AG20443 (cell line): ENCODE data around the gene CGB7.
A peak's percentile ranks its signal among the peaks of the same experiment; 100 is the strongest.
"Not testable (repeated sequence)": the region's sequence is repeated elsewhere in the genome, so short reads cannot be mapped to it uniquely, and the experiment has no call there.

ENCODE experiments used
- DNase-seq: peaks from one replicate; pipeline ENCODE4 v3.0.0; 2012; ENCODE audit warnings: low spot score, mixed read lengths

The CGB7 gene

DNA sequence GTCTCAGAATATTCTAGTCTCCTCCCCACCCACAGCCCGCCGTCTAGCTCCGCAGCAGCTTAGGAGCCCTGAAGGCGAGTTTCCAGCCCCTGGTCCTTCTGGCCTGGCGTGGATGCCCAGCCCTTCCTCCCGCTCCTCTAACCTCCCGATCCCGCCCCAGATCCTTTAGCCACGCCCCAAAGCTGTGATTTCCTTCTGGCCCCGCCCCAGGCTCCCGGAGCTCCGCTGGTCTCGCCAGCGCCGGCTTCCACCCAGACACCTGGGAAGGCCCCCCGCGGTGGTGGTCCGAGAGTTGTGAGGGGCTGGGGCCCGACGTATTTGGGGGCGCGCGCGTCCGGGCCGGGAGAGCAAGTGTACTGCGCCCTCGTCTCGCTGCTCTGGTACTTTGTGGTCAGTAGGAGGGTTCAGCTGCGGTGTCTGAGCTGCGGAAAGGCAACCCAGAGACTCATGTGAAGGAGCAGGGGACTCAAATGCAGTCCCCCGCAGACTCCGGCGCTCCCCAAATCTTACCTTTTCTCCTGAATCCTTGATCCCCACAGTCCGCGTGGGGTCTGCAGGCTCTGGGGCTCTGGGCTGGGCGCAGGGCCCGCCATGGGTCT is at the start of gene CGB7:
CGB7 (minus strand) TSS at position 114 of the 599 bp plus-strand sequence. CDS start 2,374 bp downstream, outside the sequence.
- DNase-seq: peak; percentile 91

DNA sequence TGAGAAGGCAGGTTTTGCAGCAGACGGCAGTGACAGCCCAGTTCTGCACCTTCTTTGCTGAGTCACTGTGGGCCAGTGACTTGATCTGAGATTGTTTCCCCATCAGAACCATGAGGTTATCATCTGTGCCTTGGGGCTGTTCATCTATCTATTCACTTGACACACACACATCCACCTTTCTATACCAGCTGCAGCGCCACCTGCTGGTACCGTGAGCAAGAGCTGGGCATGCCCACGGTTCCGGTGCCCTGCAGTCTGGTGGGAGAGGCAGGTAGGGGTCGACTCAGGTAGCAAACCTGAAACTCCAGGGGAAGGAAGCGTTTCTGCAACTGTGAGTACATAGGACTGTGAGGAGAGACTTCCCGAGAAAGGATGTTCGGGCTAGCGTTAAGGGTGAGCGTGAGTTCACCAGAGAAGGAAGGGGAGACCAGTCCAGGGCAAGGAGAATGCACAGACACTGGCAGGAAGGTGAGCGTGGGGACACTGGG is 49.1 kb upstream of the CGB7 start:
- DNase-seq: peak; percentile 50

DNA sequence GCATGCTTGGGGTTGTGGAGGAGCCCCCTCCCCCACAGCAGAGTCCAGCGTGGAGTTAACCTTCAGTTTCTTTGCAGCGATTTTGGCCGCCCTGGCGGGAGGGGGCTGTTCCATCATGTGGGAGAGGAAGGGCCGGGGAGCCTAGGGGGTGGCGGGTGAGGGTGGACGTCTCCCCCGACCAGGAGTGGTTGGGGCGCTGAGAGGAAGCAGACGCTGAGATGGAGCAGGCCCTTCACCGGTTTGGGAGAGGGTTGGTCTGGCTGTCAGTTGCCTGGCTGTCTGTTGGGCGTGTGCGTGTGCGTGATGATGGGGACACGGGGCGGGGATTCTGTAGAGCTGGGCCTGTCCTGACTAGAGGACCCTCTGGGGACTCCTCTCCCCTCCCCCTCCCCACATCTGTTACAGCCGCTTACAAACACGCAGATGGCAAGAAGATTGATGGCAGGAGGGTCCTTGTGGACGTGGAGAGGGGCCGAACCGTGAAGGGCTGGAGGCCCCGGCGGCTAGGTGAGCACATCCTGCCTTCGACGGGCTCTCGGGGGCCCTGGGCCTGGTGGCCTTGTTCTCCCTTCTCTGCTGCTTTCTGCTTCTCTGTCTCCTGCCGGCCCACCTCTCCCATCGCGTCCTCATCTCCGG is 46.8 kb upstream of the CGB7 start:
- DNase-seq: no peak

DNA sequence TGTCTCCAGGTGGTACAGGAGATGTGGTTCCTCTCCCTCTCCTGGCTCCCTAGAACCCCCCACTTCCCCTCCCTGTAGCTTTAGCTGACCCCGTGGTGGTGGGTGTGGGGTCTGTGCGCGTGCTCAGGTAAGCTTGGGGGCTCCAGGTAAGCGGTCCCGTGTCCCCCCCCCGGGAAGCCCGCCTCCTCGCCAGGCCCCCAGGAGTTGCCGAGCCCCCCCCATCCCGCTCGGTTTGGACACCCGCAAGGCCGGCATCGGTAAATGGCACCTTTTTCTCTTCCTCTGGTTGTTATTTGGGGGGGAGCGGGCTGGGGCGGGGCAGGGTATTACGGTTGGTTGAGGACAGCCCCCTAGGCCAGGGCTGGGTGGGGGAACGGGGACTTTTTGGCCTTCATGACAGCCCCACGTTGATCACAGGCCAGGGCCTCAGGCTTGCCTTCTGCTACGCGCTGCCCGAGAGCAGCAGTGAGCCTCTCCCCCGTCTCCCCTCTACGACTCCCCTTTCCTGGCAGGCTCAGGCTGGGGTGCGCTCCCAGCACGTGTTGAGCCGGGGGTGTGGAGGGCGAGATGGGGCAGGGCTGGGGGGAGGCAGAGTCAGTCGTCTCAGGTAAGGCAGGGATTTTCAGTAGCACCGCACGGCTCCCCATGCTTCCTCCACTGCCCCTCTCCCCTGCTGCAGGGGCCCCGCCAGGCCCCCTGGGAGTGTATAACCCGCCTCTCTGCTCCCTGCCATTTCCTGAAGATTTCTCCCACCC is 46.0 kb upstream of the CGB7 start:
- DNase-seq: no peak

DNA sequence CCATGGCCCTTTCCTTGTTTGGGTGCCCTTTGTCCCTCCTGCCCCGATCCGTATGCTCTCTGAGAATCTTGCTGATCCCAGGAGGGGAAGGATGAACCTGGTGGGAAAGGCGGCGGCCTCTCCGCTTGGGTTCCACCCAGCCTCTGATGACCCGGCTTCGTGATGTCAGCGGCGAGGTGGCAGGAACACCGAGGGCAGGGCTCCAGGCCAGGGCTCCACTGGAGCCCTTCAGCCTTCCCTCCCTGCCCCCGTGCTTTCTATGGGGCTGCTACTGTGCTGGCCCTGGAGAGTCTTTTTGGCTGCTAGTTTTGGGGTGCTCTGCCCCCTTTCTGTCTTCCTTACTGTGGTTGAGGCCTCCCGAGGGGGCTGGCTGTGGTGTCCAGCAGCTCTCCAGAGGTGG is 44.8 kb upstream of the CGB7 start:
- DNase-seq: no peak

DNA sequence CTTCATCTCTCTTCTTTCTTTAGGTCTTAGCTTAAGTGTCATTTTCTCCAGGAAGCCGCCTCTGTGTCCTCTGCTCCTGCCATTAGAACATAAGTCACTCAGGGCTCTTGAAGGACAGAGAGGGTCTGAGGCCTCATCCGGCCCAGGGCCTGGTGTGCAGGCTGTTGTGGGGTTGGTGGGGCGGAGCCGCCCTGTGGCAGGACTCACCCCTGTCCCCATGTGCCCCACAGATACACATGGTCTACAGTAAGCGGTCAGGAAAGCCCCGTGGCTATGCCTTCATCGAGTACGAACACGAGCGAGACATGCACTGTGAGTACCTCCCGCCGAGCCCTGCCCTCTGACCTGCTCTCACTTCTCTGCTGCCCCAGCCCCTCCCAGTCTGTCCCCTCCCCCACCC is 43.6 kb upstream of the CGB7 start:
- DNase-seq: peak; percentile 3

DNA sequence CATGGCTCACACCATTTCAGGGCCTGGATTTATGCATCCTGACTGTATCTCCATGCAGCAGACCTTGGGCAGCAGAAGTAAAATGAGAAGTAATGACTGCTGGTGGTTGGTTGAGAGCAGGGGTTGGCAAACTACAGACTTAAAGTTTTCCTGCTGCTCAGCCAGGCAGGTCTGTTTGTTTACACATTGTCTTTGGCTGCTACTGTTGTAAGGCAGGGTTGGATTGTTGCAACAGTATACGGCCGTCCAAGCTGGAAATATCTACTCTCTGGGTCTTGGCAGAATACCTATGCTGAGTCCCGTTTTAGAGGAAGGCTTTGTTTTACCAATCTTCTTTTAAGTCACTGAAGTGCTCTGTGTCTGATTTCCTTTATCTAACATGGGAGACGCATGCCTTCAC is 41.2 kb upstream of the CGB7 start:
- DNase-seq: no peak

DNA sequence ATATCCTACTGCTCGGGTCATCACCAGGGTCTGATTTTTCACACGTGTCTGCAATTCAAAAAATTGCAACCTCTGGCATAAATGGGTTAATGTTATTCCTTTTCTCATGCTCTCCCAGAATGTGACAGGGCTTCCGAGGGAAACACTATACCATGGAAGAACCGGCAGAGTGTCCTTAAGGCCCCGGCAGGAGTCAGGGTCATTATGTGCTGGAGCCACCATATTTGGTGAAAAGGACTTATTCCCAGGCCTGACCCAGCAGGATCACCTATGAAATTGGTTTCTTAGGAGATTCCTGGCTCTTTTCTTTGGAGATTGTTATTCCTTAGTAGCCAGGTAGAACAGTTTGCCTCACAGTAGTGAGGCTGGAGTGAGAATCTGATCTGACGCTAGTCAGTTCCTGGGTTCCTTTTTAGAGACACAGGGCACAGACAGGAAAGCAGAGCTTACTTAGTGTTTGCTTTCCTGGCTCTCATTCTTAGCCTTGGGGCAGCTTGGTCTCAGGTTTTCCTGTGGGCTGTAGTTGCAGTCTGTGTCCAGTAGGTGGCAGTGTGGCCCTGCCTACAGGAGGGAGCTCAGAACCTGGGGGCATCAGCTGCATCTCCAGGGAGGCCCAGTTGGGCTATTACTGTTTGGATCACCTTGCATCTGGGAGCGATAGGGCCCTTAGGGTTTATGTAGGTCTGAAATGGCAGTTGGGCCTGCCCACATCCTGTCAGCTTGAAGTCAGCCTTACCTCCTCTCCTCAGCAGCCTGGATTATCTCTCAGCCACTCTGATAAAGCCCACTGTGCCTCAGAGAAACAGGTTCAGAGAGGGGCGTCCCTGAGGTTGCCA is 40.1 kb upstream of the CGB7 start:
- DNase-seq: peak; percentile 84

DNA sequence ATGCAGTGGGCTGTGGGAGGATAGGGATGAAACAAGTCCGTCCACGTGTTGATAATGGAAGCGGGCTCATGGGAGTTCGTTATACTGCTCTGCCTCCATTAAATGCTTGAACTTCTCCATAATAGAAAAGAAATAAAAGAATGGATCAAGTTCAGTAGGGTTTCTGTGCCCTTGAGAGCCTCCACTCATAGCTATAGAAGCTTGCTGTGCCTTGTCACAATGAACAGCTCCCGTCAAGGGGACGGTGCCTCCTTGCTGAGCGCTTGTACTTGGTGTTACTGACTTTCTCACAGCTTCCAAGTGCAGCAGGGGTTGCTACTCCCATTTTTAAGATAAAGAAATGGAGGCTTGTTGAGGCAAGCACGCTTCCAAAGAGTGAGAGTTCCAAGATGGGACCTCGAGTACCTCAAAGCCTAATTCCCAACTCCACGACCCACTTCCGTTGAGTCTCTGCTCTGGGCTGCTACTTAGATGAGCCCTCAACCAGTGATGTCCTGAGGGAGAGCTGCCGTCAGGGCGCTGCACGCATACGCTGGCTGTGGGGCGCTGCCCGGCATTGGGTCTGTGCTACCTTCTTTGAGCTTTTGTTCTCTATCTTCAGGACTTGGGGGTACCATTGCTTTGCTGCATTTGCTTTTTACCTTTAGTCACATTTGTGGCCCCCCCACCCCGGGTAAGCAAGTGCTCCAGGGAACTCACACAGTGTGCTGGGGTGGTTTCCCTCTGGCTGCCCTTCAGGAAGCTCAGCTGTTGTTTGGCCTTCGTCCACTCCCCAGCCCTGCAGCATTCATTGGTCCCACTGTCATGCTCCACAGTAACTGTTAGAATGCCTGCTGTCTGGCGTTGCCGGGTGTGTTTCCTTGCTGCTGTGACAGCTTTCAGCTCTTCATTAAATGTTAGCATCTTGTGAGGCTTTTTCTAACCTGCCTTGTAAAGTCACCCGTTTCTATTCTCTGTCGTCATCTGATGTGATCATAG is 37.2 kb upstream of the CGB7 start:
- DNase-seq: no peak

DNA sequence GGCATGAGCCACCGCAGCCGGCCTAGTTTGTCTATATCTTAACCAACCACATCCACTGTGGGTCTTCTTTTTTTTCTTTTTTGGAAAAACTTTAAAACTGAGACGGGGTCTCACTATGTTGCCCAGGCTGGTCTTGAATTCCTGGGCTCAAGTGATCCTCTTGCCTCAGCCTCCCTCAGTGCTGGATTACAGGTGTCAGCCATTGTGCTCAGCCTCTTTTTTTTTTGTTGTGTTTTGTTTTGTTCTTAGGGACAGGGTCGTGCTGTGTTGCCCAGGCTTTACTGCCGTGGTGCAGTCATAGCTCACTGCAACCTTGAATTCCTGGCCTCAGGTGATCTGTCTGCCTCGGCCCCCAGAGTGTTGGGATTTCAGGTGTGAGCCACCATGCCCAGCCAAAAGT is 35.1 kb upstream of the CGB7 start:
- no peak for DNase-seq

DNA sequence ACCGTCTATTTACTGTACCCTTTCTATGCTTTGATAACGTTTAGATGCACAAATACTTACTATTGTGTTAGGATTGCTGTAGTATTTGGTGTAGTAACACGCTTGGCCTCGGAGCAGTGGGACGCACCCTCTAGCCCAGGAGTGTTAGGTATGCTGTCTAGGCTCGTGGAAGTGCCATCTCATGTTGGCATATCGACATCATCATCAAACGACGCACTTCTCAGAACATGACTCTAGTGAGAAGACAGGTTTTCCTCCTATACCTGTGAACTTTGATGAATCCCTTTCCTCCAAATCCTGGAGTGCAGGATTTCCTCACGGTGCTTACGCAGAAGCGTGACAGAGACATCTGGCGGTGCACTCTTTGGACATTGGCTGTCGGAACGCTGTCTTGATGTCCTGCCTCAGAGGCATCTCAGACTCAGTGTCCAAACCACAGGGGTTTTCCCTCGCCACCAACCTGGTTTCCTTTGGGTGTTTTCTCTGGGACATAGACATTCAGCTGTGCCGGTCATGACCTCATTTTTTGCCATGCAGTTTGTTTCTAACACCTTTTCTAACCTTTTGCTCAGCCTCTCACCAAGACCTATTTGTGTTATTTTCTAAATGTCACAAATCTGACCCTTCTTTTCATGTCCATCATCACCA is 34.0 kb upstream of the CGB7 start:
- no peak for DNase-seq

DNA sequence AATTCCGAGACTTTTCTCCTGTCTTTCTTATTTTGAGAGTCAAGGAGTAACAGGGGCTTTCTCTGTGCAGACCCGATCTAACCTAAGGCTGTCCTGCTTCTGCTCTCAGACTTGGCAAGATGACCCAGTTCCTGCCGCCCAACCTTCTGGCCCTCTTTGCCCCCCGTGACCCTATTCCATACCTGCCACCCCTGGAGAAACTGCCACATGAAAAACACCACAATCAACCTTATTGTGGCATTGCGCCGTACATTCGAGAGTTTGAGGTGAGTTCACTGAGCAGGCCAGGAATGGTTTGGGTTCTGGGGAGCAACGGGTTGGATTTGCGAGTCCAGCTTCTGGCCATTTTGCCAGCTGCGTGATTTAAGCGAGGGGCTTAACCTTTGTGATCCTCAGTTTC is 28.7 kb upstream of the CGB7 start:
- DNase-seq: no peak

DNA sequence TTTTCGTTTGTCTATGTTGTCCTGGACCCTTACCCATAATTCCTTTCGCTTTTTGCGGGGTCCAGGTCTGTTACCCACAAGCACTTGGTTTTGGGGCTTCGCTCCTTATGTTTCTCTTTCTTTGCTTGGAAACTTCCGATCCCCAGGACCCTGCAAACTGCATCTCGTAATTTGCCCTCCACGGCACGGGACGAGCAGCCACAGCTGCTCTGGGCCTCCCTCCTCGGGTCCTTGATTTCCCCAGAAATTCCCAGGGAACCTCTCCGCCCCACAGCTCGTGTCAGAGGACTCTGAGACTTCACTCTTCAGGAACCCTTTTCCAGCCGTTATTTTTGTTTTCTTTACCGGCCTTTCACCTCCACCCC is 28.3 kb upstream of the CGB7 start:
- DNase-seq: no peak

DNA sequence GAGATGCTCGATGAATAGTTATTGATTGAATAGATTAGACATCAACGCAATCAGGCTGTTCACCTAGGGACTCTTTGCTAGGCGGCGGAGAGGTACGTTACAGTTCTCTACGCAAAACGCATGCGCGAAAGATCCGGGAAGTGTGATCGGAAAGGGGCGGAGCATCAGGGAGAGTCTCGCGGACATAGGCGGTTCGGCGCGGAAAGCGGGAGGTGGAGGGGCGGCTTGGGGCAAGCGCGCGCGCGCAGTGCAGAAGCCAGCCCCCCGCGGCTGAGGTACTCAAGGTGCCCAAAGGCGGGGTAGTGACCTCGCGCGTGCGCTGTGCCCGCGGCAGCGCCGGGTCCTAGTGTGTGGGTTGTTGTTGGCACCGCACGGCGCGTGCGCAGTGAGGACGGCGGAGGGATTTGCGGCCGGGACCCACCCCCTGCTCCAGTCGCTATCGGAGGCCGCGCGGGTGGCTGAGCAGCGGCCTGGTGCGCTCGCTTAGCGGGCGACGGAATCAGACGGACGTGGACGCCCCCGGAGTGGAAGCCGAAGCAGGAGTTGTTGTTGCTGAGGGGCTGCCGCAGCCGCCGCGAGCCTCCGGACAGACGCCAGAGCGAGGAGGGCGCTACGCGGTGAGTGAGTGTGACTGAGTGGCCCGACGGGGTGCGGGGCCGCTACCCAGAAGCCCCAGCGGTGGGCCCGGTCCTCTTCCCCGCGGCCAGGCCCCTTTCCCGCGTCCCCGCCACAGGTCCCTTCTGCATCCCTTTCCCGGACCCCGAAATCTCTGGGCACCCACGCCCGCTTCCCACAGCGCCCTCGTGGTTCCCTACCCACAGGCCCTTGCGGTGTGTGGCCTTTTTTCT is 27.7 kb upstream of the CGB7 start, which contains the start of gene SNRNP70:
SNRNP70 (plus strand) TSS at position 432 of the 848 bp plus-strand sequence. CDS start 964 bp downstream, outside the sequence.
- DNase-seq: peak; percentile 100

DNA sequence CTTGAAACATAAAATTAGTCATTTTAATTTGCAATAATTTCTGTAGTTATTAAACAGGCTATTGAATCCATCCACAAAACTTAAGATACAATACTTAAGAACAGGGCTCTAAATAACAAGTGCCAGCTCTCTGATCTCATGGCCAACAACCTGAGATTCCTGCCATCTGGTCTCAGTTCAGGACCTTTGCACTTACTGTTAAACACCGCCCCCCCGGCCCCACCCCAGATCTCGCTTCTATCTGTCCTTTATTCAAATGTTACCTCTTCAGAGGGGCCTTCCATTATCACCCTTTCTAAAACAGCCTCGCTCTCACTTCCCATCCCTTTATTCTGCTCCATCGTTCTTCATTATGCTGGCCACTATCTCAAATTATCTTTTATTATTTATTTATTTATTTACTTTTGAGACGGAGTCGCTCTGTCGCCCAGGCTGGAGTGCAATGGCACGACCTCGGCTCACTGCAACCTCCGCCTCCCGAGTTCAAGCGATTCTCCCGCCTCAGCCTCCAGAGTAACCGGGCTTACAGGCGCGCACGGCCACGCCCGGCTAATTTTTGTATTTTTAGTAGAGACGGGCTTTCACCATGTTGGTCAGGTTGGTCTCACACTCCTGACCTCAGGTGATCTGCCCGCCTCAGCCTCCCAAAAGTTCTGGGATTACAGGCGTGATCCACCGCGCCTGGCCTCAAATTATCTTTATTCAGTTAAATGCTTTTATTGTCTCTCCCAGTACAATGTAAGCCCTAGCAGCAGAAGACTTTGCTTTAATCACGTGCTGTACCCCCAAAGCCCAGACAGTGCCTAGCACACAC is 26.9 kb upstream of the CGB7 start:
- DNase-seq: no peak

DNA sequence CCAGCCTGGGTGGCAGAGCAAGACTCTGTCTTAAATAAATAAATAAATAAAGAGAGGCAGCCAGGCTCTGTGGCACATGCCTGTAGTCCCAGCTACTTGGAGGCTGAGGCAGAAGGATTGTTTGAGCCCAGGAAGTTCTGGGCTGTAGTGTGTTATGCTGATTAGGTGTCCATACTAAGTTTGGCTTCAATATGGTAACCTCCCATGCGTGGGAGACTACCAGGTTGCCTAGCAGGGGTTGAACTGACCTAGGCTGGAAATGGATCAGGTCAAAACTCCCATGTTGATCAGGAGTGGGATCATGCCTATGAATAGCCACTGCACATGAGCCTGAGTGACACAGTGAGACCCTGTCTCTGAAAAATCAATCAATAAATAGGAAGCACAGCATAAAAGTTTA is 23.7 kb upstream of the CGB7 start:
- DNase-seq: no peak

DNA sequence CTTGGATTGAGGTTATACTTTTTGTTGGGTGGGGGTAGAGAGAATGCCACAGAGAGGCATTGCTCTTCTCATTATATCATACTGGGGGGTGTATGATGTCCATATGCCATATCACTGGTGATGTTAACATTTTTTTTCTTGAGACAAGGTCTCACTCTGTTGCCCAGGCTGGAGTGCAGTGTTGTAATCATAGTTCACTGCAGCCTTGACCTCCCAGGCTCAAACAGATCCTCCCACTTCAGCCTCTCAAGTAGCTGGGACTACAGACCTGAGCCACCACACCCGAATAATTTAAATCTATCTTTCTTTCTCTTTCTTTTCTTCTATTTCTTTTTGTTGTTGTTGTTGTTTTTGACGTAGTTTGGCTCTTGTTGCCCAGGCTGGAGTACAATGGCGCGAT is 22.8 kb upstream of the CGB7 start:
- no peak for DNase-seq

DNA sequence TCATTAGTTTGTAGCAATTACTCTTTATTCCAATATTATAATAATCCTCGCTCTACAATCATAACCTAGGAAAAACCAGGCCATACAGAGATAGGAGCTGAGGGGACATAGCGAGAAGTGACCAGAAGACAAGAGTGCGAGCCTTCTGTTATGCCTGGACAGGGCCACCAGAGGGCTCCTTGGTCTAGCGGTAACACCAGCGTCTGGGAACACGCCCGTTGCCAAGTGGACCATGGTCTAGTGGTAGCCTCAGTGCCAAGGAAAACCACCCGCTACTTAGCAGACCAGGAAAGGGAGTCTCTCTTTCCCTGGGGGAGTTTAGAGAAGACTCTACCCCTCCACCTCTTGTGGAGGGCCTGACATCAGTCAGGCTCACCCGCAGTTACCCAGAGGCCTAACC is 17.3 kb upstream of the CGB7 start:
- not testable (repeated sequence) for DNase-seq
